Coronary artery (tissue), 2 donors: ENCODE measurements around the gene INPP4A.

Source experiments
- DNase-seq: peaks from one replicate; pipeline ENCODE4 v3.0.0-alpha.2; 2017; ENCODE audit warnings: low spot score
- H3K27ac ChIP-seq, 2 donors: fragments of 200-600 bp; sonication (generic); one replicate each; pipeline ENCODE4 v1.5.1; 2016 to 2019
- H3K4me3 ChIP-seq: fragments of 200-600 bp; sonication (generic); 2 replicates; pipeline ENCODE4 v1.5.1; 2016; ENCODE audit warnings: mild to moderate bottlenecking, moderate library complexity
- TF ChIP-seq, protein P1 (sequence below): fragments of 200-600 bp; sonication (generic); IDR thresholded peaks from one replicate; pipeline ENCODE4 v1.5.1; 2019; ENCODE audit warnings: antibody characterized with exemption

The INPP4A gene

DNA sequence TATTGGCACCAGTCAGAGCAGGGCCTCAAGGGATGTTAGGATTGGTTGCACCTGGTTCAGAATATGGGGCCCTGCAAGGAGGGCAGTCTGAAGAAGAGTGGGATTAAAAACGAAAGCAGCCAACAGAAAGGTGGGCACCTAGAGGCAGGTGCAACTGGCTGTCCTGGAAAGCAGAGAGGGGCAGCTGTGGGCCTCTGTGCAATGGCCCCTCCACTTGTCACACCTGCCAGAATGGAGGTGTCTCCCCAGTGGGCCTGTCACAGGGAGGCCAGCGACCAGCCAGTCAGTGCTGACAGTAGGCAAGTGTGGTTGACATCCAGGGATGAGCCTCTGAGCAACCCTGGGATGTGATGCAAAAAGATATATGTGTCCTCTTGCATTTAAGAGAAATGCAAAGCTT, 37.7 kb downstream of the INPP4A start:
- H3K4me3 ChIP-seq: no peak overlapping the region
- no peak for DNase-seq
- TF ChIP-seq, protein P1, sequence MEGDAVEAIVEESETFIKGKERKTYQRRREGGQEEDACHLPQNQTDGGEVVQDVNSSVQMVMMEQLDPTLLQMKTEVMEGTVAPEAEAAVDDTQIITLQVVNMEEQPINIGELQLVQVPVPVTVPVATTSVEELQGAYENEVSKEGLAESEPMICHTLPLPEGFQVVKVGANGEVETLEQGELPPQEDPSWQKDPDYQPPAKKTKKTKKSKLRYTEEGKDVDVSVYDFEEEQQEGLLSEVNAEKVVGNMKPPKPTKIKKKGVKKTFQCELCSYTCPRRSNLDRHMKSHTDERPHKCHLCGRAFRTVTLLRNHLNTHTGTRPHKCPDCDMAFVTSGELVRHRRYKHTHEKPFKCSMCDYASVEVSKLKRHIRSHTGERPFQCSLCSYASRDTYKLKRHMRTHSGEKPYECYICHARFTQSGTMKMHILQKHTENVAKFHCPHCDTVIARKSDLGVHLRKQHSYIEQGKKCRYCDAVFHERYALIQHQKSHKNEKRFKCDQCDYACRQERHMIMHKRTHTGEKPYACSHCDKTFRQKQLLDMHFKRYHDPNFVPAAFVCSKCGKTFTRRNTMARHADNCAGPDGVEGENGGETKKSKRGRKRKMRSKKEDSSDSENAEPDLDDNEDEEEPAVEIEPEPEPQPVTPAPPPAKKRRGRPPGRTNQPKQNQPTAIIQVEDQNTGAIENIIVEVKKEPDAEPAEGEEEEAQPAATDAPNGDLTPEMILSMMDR: no peak
- no peak overlapping the region for H3K27ac ChIP-seq

DNA sequence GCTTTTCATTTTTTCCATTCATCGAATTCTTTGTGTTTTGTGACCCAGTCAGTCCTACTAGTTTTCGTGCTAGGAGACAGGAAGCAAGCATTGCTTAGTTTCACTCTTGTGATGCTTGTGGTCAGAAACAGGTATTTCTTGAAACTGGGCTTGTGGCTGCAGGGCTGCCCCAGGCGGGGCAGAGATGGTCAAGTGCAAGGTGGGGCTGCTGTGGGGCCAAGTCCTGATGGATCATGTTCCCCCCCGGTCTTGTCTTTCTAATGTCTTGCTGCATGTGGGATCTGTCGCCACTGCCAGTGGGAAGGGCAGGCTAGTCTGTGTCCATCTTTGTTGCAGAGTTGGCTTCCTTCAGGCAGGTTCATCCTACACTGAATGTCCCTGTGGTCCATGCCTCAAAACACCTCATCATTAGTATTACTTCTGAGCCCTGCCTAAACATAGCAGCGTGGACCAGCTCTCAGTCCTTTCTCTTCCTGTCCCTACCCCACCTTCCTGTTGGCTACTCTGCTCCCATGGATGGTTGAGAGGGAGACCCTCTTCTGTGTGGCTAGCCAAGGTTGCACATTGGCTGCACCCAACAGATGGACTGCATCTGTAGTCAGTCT, 38.7 kb downstream of the INPP4A start:
- Histone ChIP-seq H3K4me3 (no peak overlapping the region), H3K27ac (no peak overlapping the region)
- DNase-seq: no peak
- TF ChIP-seq, protein P1: no peak

DNA sequence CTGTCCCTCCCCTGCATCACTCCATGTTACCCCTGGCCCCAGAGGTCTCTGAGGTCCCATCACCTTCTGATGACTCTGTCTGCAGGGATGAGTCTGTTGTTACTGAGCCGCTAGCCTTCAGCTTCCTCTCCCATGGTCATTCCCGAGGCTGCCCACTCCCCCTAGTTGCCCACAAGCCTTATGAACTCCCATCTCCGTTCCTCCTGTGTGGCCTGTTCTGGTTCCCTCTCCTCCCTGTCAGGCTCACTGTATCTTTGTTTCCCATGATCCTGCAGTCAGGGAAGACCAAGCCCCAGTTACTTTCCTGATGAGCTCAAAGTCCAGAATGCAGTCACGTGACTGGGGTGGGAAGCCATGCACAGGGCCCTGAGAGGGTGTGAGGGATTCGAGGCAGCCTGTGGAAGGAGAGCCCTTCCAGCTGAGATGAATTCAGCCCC, 39.5 kb downstream of the INPP4A start:
- TF ChIP-seq, protein P1: no peak
- no peak for DNase-seq
- no peak overlapping the region for H3K4me3 ChIP-seq
- H3K27ac ChIP-seq: no peak overlapping the region

DNA sequence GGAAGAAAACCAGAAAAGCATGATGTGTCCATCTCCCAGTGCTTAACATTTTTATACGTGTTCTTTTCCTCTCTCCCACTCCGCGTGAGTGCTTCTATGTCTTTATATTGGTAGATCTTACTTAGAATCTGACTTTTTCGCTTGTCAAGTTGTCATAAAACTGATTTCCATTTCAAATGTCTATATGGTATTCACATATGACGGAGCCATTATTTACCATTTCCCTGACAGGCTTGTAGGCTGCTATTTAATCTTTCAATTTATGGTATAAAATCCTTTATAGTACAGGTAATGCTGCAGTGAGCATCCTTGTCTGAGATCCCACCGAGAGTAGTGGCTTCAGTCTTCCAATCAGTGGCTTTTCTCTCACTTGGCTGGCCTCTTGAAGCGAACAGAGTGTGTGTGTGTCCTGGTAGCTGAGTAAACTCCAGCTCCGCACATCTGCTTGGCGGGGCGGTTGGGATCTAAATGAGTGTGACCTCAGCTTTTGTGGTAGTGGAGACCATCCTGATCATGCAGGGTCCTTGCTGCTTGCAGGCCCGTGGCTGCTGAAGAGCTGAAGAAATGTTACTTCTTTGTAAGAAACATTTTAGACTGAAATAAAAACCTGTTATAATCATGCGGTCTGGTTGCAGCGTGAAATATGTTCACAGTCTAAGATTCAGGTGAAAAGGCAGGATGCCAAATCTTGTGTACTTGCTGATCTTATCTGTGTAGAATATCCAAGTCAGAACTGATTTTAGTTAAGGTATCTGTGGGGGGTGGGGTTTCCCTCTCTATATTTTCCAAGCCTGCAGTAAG, 40.2 kb downstream of the INPP4A start:
- no peak overlapping the region for H3K27ac ChIP-seq
- H3K4me3 ChIP-seq: no peak overlapping the region
- TF ChIP-seq, protein P1: no peak
- no peak for DNase-seq

DNA sequence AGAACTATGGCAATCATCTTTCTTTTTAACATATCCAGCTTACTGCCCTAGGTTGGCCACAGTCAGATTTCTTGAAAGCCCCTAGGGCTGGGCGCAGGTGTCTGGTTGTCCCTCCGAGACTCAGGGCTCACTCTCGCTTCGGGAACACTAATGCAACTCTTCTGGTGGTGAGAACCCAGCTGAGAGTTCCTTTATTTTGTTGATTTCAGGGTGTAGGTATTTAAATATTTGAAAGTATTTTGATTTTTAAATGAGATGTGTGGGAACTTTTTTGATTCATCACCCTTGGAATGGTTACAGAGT, 40.7 kb downstream of the INPP4A start:
- Histone ChIP-seq H3K27ac (no peak overlapping the region), H3K4me3 (no peak overlapping the region)
- DNase-seq: no peak
- TF ChIP-seq, protein P1: no peak

DNA sequence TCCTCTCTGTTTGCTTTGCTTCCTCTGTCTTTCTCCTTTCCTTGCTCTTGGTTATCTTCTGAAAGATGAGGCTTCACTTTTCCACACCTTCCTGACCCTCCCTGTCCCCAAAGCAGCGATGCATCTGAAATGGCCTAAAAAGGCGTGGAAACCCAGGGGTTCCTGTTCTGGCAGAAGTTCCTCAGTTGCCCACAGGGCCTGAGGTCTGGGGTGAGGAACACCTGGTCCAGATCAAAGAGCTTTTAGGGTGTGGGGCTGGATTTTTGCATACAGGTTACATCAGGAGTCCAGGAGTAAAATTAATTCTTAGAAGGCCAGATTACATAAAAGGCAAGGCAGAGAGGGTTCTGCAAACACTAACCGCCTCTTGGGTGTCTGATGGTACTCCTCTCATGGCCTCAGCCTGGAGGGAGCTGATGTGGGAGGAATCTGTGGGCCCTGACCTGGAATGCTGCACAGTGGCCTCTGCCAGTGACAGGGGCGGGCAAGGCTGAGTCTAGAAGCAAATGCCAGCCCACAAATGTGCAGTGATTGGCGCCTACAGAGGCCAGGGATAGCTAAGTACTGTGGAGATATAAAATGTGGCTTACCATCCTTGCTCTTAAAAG, 41.8 kb downstream of the INPP4A start:
- Histone ChIP-seq H3K4me3 (no peak overlapping the region), H3K27ac (no peak overlapping the region)
- DNase-seq: no peak
- TF ChIP-seq, protein P1: no peak
